GM12878 (cell line): ENCODE results near the gene HHIPL1. TPM values are rescaled to one million over a fixed set of nuclear protein-coding genes. Genes with fewer than 3 reads are reported as not detected.

Source experiments
- ATAC-seq: fragments of 200-7000 bp; cut with Tn5 transposase; 3 replicates; pipeline ENCODE4 v1.9.1; 2020; ENCODE audit warnings: mild to moderate bottlenecking, moderate library complexity
- BruUV-seq: library from RNA; stranded (reverse); fragments of 400-500 nt; replicated peaks from 2 replicates; lab custom pipeline; 2021; lab: Mats Ljungman, UMichigan
- CTCF ChIA-PET: fragments of 300-600 bp; sonication (Branson Sonifier 250); formaldehyde crosslinking; extraction: SDS; loops from one replicate; lab custom pipeline; 2021; ENCODE audit warnings: inconsistent platforms; lab: Yijun Ruan, JAX
- POLR2A ChIA-PET: fragments of 350-600 bp; formaldehyde crosslinking; extraction: SDS; loops from one replicate; lab custom pipeline; 2021; ENCODE audit warnings: inconsistent platforms; lab: Charles Lee
- RAD21 ChIA-PET: fragments of 300-600 bp; sonication (Branson Sonifier 250); formaldehyde crosslinking; loops from one replicate; lab custom pipeline; 2023; ENCODE audit warnings: antibody characterized with exemption; ENCODE audit not compliant: unreplicated experiment; lab: Charles Lee
- SMC1A ChIA-PET: fragments of 300-600 bp; sonication (Branson Sonifier 250); formaldehyde crosslinking; loops from one replicate; lab custom pipeline; 2023; ENCODE audit not compliant: unreplicated experiment, uncharacterized antibody; lab: Charles Lee
- DNase-seq: peaks from one replicate; pipeline ENCODE4 v3.0.0-alpha.2; 2011; ENCODE audit warnings: low read depth, low spot score
- FAIRE-seq: peaks from 3 replicates; lab custom pipeline; 2011; peaks lifted over from hg19 to GRCh38; lab: Jason Lieb, UNC
- H2AFZ ChIP-seq: 2 replicates; pipeline ENCODE4 v1.6.0; 2011; ENCODE audit warnings: low read depth, low read length, control low read depth; ENCODE audit not compliant: control insufficient read depth
- H3K27ac ChIP-seq: 2 replicates; pipeline ENCODE4 v1.5.1; 2011; ENCODE audit warnings: control low read depth; ENCODE audit not compliant: control insufficient read depth, insufficient read depth
- H3K27me3 ChIP-seq, 2 experiments: replicated peaks in 1 of 2; 2 replicates each; pipeline versions ENCODE4 v1.6.0 to v1.6.1; 2011; ENCODE audit warnings: low read length in 1 of 2; ENCODE audit not compliant: control insufficient read depth in 2 of 2, insufficient read depth in 2 of 2
- H3K36me3 ChIP-seq, 2 experiments: 2 replicates each; pipeline ENCODE4 v1.5.1; 2011; ENCODE audit warnings: low read length in 1 of 2; ENCODE audit not compliant: control insufficient read depth in 2 of 2, insufficient read depth in 2 of 2
- H3K4me1 ChIP-seq: 2 replicates; pipeline ENCODE4 v1.6.1; 2011; ENCODE audit warnings: mild to moderate bottlenecking, low read length, moderate library complexity, mixed read lengths; ENCODE audit not compliant: control insufficient read depth, insufficient read depth
- H3K4me2 ChIP-seq: 2 replicates; pipeline ENCODE4 v1.6.0; 2011; ENCODE audit warnings: control low read depth; ENCODE audit not compliant: control insufficient read depth, insufficient read depth
- H3K4me3 ChIP-seq: fragments of 200-600 bp; sonication (generic); 2 replicates; pipeline ENCODE4 v1.5.1; 2016
- H3K79me2 ChIP-seq: 2 replicates; pipeline ENCODE4 v1.6.0; 2011; ENCODE audit warnings: low read length; ENCODE audit not compliant: control insufficient read depth, insufficient read depth
- H3K9ac ChIP-seq: 2 replicates; pipeline ENCODE4 v1.8.0; 2011; ENCODE audit warnings: low read length, control low read depth, mixed read lengths; ENCODE audit not compliant: control insufficient read depth, insufficient read depth
- H3K9me3 ChIP-seq: replicated peaks from 3 replicates; pipeline ENCODE4 v1.5.1; 2011; ENCODE audit warnings: mild to moderate bottlenecking, low read length; ENCODE audit not compliant: control insufficient read depth, insufficient read depth
- H4K20me1 ChIP-seq: 2 replicates; pipeline ENCODE4 v1.6.0; 2011; ENCODE audit not compliant: control insufficient read depth, insufficient read depth
- BRCA1 ChIP-seq: IDR thresholded peaks from 2 replicates; pipeline ENCODE4 v1.6.1; 2011; ENCODE audit warnings: low read depth, low read length, improper control_type of control experiment
- EZH2 ChIP-seq: IDR thresholded peaks from 2 replicates; pipeline ENCODE4 v1.6.1; 2012; ENCODE audit warnings: low read depth, mild to moderate bottlenecking, control low read depth, inconsistent platforms, low read length, borderline replicate concordance; ENCODE audit not compliant: control insufficient read depth
- HCFC1 ChIP-seq: fragments of 150-350 bp; IDR thresholded peaks from 2 replicates; pipeline ENCODE4 v1.6.1; 2014; ENCODE audit warnings: low read length
- HSF1 ChIP-seq: fragments of 150-350 bp; IDR thresholded peaks from 2 replicates; pipeline ENCODE4 v1.6.1; 2014; ENCODE audit warnings: mild to moderate bottlenecking, low read depth, low read length
- IRF3 ChIP-seq: fragments of 450-650 bp; IDR thresholded peaks from 2 replicates; pipeline ENCODE4 v1.6.1; 2014; ENCODE audit warnings: mild to moderate bottlenecking
- MAX ChIP-seq: IDR thresholded peaks from 2 replicates; pipeline ENCODE4 v1.6.1; 2012; ENCODE audit warnings: low read depth, low read length, improper control_type of control experiment
- NFIC ChIP-seq: IDR thresholded peaks from 2 replicates; pipeline ENCODE4 v1.6.1; 2012; ENCODE audit warnings: low read depth, mild to moderate bottlenecking, inconsistent platforms, low read length, moderate library complexity
- POLR2AphosphoS2 ChIP-seq: IDR thresholded peaks from 2 replicates; pipeline ENCODE4 v1.6.1; 2011; ENCODE audit warnings: low read depth, mild to moderate bottlenecking, low read length, improper control_type of control experiment, moderate library complexity
- RAD21 ChIP-seq: IDR thresholded peaks from 2 replicates; pipeline ENCODE4 v1.6.1; 2011; ENCODE audit warnings: mild to moderate bottlenecking, low read depth, low read length, moderate library complexity; ENCODE audit not compliant: insufficient read depth
- RCOR1 ChIP-seq: conservative IDR thresholded peaks from 2 replicates; pipeline ENCODE4 v1.6.1; 2012; ENCODE audit warnings: low read depth, low read length, improper control_type of control experiment
- SMAD5 ChIP-seq: IDR thresholded peaks from 2 replicates; pipeline ENCODE4 v1.6.1; 2016; ENCODE audit warnings: antibody characterized with exemption, low read depth
- TAF1 ChIP-seq: IDR thresholded peaks from 2 replicates; pipeline ENCODE4 v1.6.1; 2011; ENCODE audit warnings: mild to moderate bottlenecking, low read depth, low read length, borderline replicate concordance
- TBL1XR1 ChIP-seq: IDR thresholded peaks from 2 replicates; pipeline ENCODE4 v1.6.1; 2012; ENCODE audit warnings: low read depth, low read length, improper control_type of control experiment
- WGBS: methylation state at CpG from one replicate; pipeline ENCODE4 v1.1.6; 2016; ENCODE audit warnings: low lambda C conversion rate; ENCODE audit not compliant: insufficient replicate concordance, insufficient coverage; ENCODE audit errors: missing lambda C conversion rate; 5-methylcytosine and 5-hydroxymethylcytosine counted together
- in situ Hi-C: fragments of 300-500 bp; cut with MboI; formaldehyde crosslinking; loops from 9 replicates; pipeline ENCODE4 v1.14.3; 2018; ENCODE audit warnings: mixed read lengths
- intact Hi-C: fragments of 100-400 bp; cut with micrococcal nuclease; formaldehyde crosslinking; loops from one replicate; pipeline ENCODE4 v1.14.2; 2022; ENCODE audit not compliant: unreplicated experiment
- polyA plus RNA-seq, 11 experiments: library from polyadenylated mRNA; depleted of rRNA in 4 of 11; unstranded in 6 of 11; stranded (reverse) in 5 of 11; fragments of >200 nt; fragmentation: Nextera tagmentation in 4 of 11; fragmentation: Illumina TruSeq in 1 of 11; extraction: Ambion mirVana in 4 of 11; extraction: Trizol in 1 of 11; gene quantifications; 1 replicate in 1 of 11; 2 replicates in 10 of 11; pipeline versions ENCODE4 v1.2.1 to v1.2.3, GENCODE V29; 2011 to 2016; ENCODE audit warnings: inconsistent platforms in 2 of 11, missing spikeins in 2 of 11, low read depth in 1 of 11
- total RNA-seq, 4 experiments: library from RNA; depleted of rRNA in 3 of 4; stranded (reverse); fragments of >200 nt in 3 of 4; fragmentation: Illumina TruSeq in 1 of 4; extraction: Trizol in 1 of 4; gene quantifications; 2 replicates each; pipeline versions ENCODE4 v1.2.1 to v1.2.3, GENCODE V29; 2013 to 2021
- TF ChIP-seq, protein P1 (sequence below): fragments of 450-650 bp; IDR thresholded peaks from 2 replicates; pipeline ENCODE4 v1.6.1; 2017; ENCODE audit warnings: mild to moderate bottlenecking
- TF ChIP-seq, protein P2 (sequence below): fragments of 150-350 bp; IDR thresholded peaks from 2 replicates; pipeline ENCODE4 v1.6.1; 2016; ENCODE audit warnings: low read depth, low read length

Gene HHIPL1
- total and polyA plus RNA-seq, 10 of the 15 experiments (the other 5 are each of a cell fraction or from before 2014, with no cell fraction given): 0.09 TPM; not detected in 9

- Histone ChIP-seq H3K27ac (no peak overlapping the region), H3K4me1 (peaks cover 8% of the 10 kb centered on the region), H3K27me3 (no peaks in the 10 kb centered on the region), H3K9me3 (peaks cover 2% of the 10 kb centered on the region; the same call in 1 of the 3 replicates), H3K9ac (no peak overlapping the region), H4K20me1 (no peaks in the 10 kb centered on the region), H3K4me2 (no peak overlapping the region), H3K79me2 (no peaks in the 10 kb centered on the region), H3K36me3 (no peaks in the 10 kb centered on the region), H2AFZ (no peak overlapping the region), H3K4me3 (no peak overlapping the region)
- no peak for ATAC-seq
- no TSS peak for BruUV-seq
- FAIRE-seq: no peak
- RAD21 ChIA-PET: no interaction called here
- TF ChIP-seq BRCA1 (no peak), POLR2AphosphoS2 (no peak), MAX (no peak), TBL1XR1 (no peak), IRF3 (no peak), HCFC1 (no peak), SMAD5 (no peak), RAD21 (no peak), HSF1 (no peak), EZH2 (no peak), TAF1 (no peak), RCOR1 (no peak), NFIC (no peak)
- TF ChIP-seq, protein P1, sequence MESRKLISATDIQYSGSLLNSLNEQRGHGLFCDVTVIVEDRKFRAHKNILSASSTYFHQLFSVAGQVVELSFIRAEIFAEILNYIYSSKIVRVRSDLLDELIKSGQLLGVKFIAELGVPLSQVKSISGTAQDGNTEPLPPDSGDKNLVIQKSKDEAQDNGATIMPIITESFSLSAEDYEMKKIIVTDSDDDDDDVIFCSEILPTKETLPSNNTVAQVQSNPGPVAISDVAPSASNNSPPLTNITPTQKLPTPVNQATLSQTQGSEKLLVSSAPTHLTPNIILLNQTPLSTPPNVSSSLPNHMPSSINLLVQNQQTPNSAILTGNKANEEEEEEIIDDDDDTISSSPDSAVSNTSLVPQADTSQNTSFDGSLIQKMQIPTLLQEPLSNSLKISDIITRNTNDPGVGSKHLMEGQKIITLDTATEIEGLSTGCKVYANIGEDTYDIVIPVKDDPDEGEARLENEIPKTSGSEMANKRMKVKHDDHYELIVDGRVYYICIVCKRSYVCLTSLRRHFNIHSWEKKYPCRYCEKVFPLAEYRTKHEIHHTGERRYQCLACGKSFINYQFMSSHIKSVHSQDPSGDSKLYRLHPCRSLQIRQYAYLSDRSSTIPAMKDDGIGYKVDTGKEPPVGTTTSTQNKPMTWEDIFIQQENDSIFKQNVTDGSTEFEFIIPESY: no peak
- TF ChIP-seq, protein P2, sequence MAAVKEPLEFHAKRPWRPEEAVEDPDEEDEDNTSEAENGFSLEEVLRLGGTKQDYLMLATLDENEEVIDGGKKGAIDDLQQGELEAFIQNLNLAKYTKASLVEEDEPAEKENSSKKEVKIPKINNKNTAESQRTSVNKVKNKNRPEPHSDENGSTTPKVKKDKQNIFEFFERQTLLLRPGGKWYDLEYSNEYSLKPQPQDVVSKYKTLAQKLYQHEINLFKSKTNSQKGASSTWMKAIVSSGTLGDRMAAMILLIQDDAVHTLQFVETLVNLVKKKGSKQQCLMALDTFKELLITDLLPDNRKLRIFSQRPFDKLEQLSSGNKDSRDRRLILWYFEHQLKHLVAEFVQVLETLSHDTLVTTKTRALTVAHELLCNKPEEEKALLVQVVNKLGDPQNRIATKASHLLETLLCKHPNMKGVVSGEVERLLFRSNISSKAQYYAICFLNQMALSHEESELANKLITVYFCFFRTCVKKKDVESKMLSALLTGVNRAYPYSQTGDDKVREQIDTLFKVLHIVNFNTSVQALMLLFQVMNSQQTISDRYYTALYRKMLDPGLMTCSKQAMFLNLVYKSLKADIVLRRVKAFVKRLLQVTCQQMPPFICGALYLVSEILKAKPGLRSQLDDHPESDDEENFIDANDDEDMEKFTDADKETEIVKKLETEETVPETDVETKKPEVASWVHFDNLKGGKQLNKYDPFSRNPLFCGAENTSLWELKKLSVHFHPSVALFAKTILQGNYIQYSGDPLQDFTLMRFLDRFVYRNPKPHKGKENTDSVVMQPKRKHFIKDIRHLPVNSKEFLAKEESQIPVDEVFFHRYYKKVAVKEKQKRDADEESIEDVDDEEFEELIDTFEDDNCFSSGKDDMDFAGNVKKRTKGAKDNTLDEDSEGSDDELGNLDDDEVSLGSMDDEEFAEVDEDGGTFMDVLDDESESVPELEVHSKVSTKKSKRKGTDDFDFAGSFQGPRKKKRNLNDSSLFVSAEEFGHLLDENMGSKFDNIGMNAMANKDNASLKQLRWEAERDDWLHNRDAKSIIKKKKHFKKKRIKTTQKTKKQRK: no peak
- CTCF ChIA-PET: no interaction called here
- DNase-seq: no peak
- in situ Hi-C loops (no loop called here), intact Hi-C loops (no loop called here)
- SMC1A ChIA-PET: no interaction called here
- WGBS: 61% methylated on average over 8 of the region's 10 CpGs
- POLR2A ChIA-PET: interaction anchor here (0.6 kb wide), 1 partner anchor 69 kb away, joined by 3 read pairs; no protein-coding TSS in a partner anchor
These were observed 31.0 kb downstream of the HHIPL1 start for GRCh38 chr14:99675951-99676350.
